GM18508 (cell line): ENCODE results near the gene TMEM38A.

Experiments used
- ATAC-seq: cut with Tn5 transposase; IDR thresholded peaks from one replicate; pipeline ENCODE4 v1.9.1; 2021; ENCODE audit warnings: moderate number of reproducible peaks; ENCODE audit not compliant: insufficient read depth, unreplicated experiment

TMEM38A gene

DNA sequence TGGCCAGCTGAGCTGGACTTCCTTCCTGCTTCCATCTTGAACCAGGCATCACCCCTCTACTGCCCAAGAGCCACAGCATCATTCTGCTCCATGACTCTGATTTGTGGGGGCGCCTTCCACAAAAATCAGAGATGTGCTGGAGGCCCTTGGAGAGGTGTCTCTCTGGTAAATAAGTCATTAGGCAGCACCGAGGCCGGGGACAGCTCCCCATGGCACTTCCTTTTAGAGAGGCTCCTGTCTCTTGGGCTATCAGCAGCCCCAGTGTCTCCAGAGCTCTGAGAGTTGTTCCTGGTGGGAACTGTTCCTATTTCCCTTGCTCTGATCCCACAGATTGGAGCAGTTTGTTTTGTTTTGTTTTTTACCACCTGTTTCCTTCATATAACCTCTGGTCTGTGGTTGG, 78.6 kb downstream of the TMEM38A start:
- ATAC-seq: no peak
